ENCODE results near the gene OR2H1.

- TF ChIP-seq, protein P1, sequence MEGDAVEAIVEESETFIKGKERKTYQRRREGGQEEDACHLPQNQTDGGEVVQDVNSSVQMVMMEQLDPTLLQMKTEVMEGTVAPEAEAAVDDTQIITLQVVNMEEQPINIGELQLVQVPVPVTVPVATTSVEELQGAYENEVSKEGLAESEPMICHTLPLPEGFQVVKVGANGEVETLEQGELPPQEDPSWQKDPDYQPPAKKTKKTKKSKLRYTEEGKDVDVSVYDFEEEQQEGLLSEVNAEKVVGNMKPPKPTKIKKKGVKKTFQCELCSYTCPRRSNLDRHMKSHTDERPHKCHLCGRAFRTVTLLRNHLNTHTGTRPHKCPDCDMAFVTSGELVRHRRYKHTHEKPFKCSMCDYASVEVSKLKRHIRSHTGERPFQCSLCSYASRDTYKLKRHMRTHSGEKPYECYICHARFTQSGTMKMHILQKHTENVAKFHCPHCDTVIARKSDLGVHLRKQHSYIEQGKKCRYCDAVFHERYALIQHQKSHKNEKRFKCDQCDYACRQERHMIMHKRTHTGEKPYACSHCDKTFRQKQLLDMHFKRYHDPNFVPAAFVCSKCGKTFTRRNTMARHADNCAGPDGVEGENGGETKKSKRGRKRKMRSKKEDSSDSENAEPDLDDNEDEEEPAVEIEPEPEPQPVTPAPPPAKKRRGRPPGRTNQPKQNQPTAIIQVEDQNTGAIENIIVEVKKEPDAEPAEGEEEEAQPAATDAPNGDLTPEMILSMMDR (IDR thresholded peaks at IDR 0.05 in 8 of 11, conservative IDR thresholded peaks at IDR 0.05 in 3 of 11), result no peak
- TF ChIP-seq POLR2A (IDR thresholded peaks at IDR 0.05), result no peak
- TF ChIP-seq POLR2AphosphoS5 (IDR thresholded peaks at IDR 0.05), result no peak
Observed at GRCh38 chr6:29501106-29501505, 44.2 kb downstream of the OR2H1 start.

Data from spleen (tissue), 7 donors.